ENCODE data around the gene PRXL2A. TPM values are rescaled to one million over a fixed set of nuclear protein-coding genes. Genes with fewer than 3 reads are reported as not detected.

The PRXL2A gene
- total and polyA plus RNA-seq, 2 experiments from 2014 or later = 31.8 to 51.7 TPM

DNA sequence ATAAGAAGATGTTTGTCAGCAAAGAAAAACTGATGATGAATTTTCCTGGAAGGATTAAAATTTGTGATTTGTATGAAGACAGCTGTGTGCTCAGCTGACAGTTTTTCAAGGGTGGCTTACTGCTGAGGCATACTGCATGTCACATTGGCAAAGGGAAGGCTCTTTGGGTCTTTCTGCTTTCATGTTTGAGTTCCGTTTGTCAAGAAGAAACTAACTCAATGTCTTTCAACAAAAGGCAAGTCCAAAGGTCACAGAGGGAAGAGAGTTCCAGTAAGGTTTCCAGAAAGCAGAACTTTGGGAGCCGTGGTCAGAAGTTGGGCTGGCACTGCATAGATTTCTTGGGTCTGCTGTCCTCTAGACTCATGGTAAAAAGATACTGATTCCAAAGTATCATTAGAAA is 34.8 kb upstream of the PRXL2A start:
- Histone ChIP-seq H3K36me3 (ENCODE audit: insufficient read depth) (no peaks in the 10 kb centered on the region), H3K4me3 (no peak overlapping the region), H2AFZ (no peak overlapping the region), H4K20me1 (replicated peaks; ENCODE audit: insufficient read depth) (no peaks in the 10 kb centered on the region), H3F3A (replicated peaks; ENCODE audit: low read depth) (no peaks in the 10 kb centered on the region), H3K27me3 (ENCODE audit: insufficient read depth) (no peaks in the 10 kb centered on the region), H3K4me2 (no peak overlapping the region), H3K79me2 (replicated peaks; ENCODE audit: insufficient read depth) (no peaks in the 10 kb centered on the region), H3K4me1 (ENCODE audit: insufficient read depth) (no peaks in the 10 kb centered on the region), H3K27ac (ENCODE audit: low read depth) (no peak overlapping the region), H3K9me2 (ENCODE audit: insufficient read depth) (no peaks in the 10 kb centered on the region)
- ATAC-seq (no peak), DNase-seq (ENCODE audit: low spot score) (no peak)
- peaks cover 6% of the 10 kb centered on the region; the same call in 2 of the 3 replicates for H3K36me3 Mint-ChIP-seq (ENCODE audit: low read depth)
- no peak overlapping the region for H3K4me3 Mint-ChIP-seq
- H3K27ac Mint-ChIP-seq = no peak overlapping the region
- peaks cover 6% of the 10 kb centered on the region; the same call in 2 of the 3 replicates for H3K9me3 Mint-ChIP-seq
- H3K4me1 Mint-ChIP-seq = peaks cover 3% of the 10 kb centered on the region; the same call in 2 of the 3 replicates
- TF ChIP-seq ZNF331 (CRISPR knock-in tag; IDR thresholded peaks at IDR 0.05; ENCODE audit: low read depth) (no peak), STAT1 (IDR thresholded peaks at IDR 0.05; ENCODE audit: unreplicated experiment) (no peak), ZNF114 (CRISPR knock-in tag; IDR thresholded peaks at IDR 0.05) (no peak)
- H3K27me3 Mint-ChIP-seq (ENCODE audit: insufficient read depth, low read depth, poor library complexity) = no peaks in the 10 kb centered on the region

DNA sequence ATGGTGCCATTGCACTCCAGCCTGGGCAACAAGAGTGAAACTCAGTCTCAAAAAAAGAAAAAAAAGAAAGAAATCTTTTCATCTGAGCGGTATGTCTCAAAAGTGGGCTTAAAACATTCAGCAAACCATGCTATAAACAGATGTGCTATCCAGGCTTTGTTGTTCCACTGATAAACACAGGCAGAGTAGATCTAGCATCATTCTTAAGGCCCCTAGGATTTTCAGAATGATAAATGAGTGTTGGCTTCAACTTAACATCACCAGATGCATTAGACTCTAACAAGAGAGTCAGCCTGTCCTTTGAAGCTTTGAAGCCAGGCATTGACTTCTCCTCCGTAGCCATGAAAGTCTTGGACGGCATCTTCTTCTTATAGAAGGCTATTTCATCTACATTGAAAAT is 28.6 kb upstream of the PRXL2A start:
- no peaks in the 10 kb centered on the region for H4K20me1 ChIP-seq (replicated peaks; ENCODE audit: insufficient read depth)
- no peak overlapping the region for H3K27ac ChIP-seq (ENCODE audit: low read depth)
- no peaks in the 10 kb centered on the region for H3K79me2 ChIP-seq (replicated peaks; ENCODE audit: insufficient read depth)
- no peak overlapping the region for H2AFZ ChIP-seq
- Mint-ChIP-seq H3K4me1 (peaks cover 5% of the 10 kb centered on the region; the same call in 2 of the 3 replicates), H3K27me3 (ENCODE audit: insufficient read depth, low read depth, poor library complexity) (peaks cover 2% of the 10 kb centered on the region), H3K4me3 (no peak overlapping the region), H3K36me3 (ENCODE audit: low read depth) (no peaks in the 10 kb centered on the region), H3K9me3 (no peaks in the 10 kb centered on the region), H3K27ac (no peak overlapping the region)
- no peaks in the 10 kb centered on the region for H3K27me3 ChIP-seq (ENCODE audit: insufficient read depth)
- no peak for ATAC-seq
- no peaks in the 10 kb centered on the region for H3K9me2 ChIP-seq (ENCODE audit: insufficient read depth)
- H3K4me2 ChIP-seq = no peak overlapping the region
- DNase-seq (ENCODE audit: low spot score) = no peak
- no peaks in the 10 kb centered on the region for H3K4me1 ChIP-seq (ENCODE audit: insufficient read depth)
- no peaks in the 10 kb centered on the region for H3F3A ChIP-seq (replicated peaks; ENCODE audit: low read depth)
- no peak overlapping the region for H3K4me3 ChIP-seq
- no peaks in the 10 kb centered on the region for H3K36me3 ChIP-seq (ENCODE audit: insufficient read depth)
- TF ChIP-seq ZNF114 (CRISPR knock-in tag; IDR thresholded peaks at IDR 0.05) = no peak
- TF ChIP-seq POLR2AphosphoS5 (IDR thresholded peaks at IDR 0.05; ENCODE audit: low read depth) = no peak
- TF ChIP-seq, protein P1, sequence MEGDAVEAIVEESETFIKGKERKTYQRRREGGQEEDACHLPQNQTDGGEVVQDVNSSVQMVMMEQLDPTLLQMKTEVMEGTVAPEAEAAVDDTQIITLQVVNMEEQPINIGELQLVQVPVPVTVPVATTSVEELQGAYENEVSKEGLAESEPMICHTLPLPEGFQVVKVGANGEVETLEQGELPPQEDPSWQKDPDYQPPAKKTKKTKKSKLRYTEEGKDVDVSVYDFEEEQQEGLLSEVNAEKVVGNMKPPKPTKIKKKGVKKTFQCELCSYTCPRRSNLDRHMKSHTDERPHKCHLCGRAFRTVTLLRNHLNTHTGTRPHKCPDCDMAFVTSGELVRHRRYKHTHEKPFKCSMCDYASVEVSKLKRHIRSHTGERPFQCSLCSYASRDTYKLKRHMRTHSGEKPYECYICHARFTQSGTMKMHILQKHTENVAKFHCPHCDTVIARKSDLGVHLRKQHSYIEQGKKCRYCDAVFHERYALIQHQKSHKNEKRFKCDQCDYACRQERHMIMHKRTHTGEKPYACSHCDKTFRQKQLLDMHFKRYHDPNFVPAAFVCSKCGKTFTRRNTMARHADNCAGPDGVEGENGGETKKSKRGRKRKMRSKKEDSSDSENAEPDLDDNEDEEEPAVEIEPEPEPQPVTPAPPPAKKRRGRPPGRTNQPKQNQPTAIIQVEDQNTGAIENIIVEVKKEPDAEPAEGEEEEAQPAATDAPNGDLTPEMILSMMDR (conservative IDR thresholded peaks at IDR 0.05; ENCODE audit: low read depth in 2 of 2) = no peak
- no peak for TF ChIP-seq STAT1 (IDR thresholded peaks at IDR 0.05; ENCODE audit: unreplicated experiment)
- TF ChIP-seq EZH2 (IDR thresholded peaks at IDR 0.05; ENCODE audit: low read depth, unreplicated experiment) = no peak
- no peak for TF ChIP-seq JUNB (IDR thresholded peaks at IDR 0.05; ENCODE audit: unreplicated experiment)
- TF ChIP-seq, protein P2, sequence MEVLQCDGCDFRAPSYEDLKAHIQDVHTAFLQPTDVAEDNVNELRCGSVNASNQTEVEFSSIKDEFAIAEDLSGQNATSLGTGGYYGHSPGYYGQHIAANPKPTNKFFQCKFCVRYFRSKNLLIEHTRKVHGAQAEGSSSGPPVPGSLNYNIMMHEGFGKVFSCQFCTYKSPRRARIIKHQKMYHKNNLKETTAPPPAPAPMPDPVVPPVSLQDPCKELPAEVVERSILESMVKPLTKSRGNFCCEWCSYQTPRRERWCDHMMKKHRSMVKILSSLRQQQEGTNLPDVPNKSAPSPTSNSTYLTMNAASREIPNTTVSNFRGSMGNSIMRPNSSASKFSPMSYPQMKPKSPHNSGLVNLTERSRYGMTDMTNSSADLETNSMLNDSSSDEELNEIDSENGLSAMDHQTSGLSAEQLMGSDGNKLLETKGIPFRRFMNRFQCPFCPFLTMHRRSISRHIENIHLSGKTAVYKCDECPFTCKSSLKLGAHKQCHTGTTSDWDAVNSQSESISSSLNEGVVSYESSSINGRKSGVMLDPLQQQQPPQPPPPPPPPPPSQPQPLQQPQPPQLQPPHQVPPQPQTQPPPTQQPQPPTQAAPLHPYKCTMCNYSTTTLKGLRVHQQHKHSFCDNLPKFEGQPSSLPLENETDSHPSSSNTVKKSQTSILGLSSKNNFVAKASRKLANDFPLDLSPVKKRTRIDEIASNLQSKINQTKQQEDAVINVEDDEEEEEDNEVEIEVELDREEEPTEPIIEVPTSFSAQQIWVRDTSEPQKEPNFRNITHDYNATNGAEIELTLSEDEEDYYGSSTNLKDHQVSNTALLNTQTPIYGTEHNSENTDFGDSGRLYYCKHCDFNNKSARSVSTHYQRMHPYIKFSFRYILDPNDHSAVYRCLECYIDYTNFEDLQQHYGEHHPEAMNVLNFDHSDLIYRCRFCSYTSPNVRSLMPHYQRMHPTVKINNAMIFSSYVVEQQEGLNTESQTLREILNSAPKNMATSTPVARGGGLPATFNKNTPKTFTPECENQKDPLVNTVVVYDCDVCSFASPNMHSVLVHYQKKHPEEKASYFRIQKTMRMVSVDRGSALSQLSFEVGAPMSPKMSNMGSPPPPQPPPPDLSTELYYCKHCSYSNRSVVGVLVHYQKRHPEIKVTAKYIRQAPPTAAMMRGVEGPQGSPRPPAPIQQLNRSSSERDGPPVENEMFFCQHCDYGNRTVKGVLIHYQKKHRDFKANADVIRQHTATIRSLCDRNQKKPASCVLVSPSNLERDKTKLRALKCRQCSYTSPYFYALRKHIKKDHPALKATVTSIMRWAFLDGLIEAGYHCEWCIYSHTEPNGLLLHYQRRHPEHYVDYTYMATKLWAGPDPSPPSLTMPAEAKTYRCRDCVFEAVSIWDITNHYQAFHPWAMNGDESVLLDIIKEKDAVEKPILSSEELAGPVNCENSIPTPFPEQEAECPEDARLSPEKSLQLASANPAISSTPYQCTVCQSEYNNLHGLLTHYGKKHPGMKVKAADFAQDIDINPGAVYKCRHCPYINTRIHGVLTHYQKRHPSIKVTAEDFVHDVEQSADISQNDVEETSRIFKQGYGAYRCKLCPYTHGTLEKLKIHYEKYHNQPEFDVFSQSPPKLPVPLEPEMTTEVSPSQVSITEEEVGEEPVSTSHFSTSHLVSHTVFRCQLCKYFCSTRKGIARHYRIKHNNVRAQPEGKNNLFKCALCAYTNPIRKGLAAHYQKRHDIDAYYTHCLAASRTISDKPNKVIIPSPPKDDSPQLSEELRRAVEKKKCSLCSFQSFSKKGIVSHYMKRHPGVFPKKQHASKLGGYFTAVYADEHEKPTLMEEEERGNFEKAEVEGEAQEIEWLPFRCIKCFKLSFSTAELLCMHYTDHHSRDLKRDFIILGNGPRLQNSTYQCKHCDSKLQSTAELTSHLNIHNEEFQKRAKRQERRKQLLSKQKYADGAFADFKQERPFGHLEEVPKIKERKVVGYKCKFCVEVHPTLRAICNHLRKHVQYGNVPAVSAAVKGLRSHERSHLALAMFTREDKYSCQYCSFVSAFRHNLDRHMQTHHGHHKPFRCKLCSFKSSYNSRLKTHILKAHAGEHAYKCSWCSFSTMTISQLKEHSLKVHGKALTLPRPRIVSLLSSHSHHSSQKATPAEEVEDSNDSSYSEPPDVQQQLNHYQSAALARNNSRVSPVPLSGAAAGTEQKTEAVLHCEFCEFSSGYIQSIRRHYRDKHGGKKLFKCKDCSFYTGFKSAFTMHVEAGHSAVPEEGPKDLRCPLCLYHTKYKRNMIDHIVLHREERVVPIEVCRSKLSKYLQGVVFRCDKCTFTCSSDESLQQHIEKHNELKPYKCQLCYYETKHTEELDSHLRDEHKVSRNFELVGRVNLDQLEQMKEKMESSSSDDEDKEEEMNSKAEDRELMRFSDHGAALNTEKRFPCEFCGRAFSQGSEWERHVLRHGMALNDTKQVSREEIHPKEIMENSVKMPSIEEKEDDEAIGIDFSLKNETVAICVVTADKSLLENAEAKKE (CRISPR knock-in tag; IDR thresholded peaks at IDR 0.05) = no peak
- TF ChIP-seq CREB1 (CRISPR knock-in tag; IDR thresholded peaks at IDR 0.05; ENCODE audit: low read depth) = no peak
- no peak for TF ChIP-seq ZNF331 (CRISPR knock-in tag; IDR thresholded peaks at IDR 0.05; ENCODE audit: low read depth)
- TF ChIP-seq, protein P3, sequence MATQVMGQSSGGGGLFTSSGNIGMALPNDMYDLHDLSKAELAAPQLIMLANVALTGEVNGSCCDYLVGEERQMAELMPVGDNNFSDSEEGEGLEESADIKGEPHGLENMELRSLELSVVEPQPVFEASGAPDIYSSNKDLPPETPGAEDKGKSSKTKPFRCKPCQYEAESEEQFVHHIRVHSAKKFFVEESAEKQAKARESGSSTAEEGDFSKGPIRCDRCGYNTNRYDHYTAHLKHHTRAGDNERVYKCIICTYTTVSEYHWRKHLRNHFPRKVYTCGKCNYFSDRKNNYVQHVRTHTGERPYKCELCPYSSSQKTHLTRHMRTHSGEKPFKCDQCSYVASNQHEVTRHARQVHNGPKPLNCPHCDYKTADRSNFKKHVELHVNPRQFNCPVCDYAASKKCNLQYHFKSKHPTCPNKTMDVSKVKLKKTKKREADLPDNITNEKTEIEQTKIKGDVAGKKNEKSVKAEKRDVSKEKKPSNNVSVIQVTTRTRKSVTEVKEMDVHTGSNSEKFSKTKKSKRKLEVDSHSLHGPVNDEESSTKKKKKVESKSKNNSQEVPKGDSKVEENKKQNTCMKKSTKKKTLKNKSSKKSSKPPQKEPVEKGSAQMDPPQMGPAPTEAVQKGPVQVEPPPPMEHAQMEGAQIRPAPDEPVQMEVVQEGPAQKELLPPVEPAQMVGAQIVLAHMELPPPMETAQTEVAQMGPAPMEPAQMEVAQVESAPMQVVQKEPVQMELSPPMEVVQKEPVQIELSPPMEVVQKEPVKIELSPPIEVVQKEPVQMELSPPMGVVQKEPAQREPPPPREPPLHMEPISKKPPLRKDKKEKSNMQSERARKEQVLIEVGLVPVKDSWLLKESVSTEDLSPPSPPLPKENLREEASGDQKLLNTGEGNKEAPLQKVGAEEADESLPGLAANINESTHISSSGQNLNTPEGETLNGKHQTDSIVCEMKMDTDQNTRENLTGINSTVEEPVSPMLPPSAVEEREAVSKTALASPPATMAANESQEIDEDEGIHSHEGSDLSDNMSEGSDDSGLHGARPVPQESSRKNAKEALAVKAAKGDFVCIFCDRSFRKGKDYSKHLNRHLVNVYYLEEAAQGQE (IDR thresholded peaks at IDR 0.05; ENCODE audit: unreplicated experiment) = no peak
- no peak for TF ChIP-seq NANOG (IDR thresholded peaks at IDR 0.05; ENCODE audit: borderline replicate concordance)

All from GM23338 (cell line).